RWPE1 (cell line): ENCODE data around the gene YLPM1.

ENCODE experiments used
- CTCF ChIA-PET: fragments of 350-600 bp; sonication (Branson Sonifier 250); formaldehyde crosslinking; extraction: SDS; loops from one replicate; lab custom pipeline; 2021; lab: Yijun Ruan, JAX
- POLR2A ChIA-PET: fragments of 400-600 bp; formaldehyde crosslinking; extraction: SDS; loops from one replicate; lab custom pipeline; 2020; ENCODE audit warnings: antibody characterized with exemption; ENCODE audit not compliant: low non-redundant PET; lab: Yijun Ruan, JAX
- DNase-seq: peaks from one replicate; pipeline ENCODE4 v3.0.0; 2012; ENCODE audit warnings: low spot score
- H3K27ac ChIP-seq: fragments of 450-650 bp; 2 replicates; pipeline ENCODE4 v1.5.1; 2017
- TF ChIP-seq, protein P1 (sequence below): fragments of 450-650 bp; conservative IDR thresholded peaks from 2 replicates; pipeline ENCODE4 v1.5.1; 2017; ENCODE audit warnings: low read depth, mild to moderate bottlenecking

The YLPM1 gene

DNA sequence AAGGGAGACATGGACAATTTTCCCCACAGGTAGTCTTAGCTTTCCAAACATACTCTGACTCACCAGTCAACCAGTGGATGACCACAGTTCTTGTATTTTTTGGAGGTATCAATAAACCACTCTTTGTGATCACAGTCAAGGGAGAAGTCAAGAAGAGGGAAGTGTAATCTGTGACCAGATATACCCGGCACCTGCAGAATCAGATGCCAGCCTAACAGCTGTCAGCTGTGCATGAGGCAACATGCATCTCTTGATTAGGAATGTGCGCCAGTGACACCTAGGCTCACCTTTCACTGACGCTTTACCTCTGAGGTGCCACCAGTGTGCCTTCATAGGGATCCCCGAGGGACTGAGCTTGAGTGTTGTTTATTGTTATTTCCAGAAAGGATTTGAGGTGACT is 92.8 kb downstream of the YLPM1 start:
- TF ChIP-seq, protein P1, sequence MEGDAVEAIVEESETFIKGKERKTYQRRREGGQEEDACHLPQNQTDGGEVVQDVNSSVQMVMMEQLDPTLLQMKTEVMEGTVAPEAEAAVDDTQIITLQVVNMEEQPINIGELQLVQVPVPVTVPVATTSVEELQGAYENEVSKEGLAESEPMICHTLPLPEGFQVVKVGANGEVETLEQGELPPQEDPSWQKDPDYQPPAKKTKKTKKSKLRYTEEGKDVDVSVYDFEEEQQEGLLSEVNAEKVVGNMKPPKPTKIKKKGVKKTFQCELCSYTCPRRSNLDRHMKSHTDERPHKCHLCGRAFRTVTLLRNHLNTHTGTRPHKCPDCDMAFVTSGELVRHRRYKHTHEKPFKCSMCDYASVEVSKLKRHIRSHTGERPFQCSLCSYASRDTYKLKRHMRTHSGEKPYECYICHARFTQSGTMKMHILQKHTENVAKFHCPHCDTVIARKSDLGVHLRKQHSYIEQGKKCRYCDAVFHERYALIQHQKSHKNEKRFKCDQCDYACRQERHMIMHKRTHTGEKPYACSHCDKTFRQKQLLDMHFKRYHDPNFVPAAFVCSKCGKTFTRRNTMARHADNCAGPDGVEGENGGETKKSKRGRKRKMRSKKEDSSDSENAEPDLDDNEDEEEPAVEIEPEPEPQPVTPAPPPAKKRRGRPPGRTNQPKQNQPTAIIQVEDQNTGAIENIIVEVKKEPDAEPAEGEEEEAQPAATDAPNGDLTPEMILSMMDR, result no peak
- H3K27ac ChIP-seq, result no peak overlapping the region
- DNase-seq, result no peak
- CTCF ChIA-PET, result interaction anchor here (0.6 to 0.8 kb wide), 3 partner anchors 62 to 1908 kb away, joined by 3 to 5 read pairs (median 4); no protein-coding TSS in a partner anchor
- POLR2A ChIA-PET, result no interaction called here

DNA sequence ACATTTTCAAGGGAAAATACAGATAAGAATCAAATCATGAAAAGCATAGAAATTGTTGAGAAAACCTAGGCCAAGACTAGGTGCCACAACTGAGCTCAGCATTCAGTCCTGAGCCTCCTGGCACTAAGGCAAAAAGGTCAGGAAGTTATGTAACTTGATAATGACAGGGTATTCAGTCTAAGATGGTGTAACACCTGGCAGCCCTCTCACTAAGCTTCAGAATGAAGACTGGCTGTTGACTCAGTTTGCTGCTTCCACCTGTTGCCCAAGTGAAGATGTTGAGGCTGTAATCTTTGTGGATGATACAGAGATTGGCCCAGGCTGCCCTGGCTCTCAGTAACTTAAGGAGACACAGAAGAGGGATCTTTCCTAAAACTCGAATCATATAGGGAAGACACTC is 93.2 kb downstream of the YLPM1 start:
- POLR2A ChIA-PET, result no interaction called here
- no peak for DNase-seq
- TF ChIP-seq, protein P1, result no peak
- no peak overlapping the region for H3K27ac ChIP-seq
- CTCF ChIA-PET, result interaction anchor here (0.6 to 0.8 kb wide), 2 partner anchors 602 to 1908 kb away, joined by 3 to 5 read pairs; no protein-coding TSS in a partner anchor

DNA sequence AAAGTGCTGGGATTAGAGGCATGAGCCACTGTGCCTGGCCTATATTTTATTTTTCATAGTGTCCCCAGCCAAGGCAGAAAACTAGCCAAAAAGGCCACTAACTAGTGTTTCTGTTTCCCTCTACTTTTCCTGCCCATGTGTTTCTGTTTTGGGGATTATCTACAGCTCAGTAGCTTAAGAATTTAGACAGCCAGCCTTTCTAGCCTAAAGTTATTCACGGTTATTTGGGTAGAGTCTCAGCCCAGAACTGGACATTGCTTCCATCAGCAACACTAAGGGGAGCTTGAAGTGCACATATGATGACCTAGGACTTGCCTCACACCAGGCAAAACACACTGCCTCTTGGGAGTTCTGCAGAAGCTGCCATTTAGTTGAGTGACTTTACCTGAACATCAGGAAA is 94.9 kb downstream of the YLPM1 start:
- no peak overlapping the region for H3K27ac ChIP-seq
- CTCF ChIA-PET, result interaction anchor here (0.6 to 1.2 kb wide), 4 partner anchors 48 to 295 kb away, joined by 3 to 8 read pairs (median 4); no protein-coding TSS in a partner anchor
- POLR2A ChIA-PET, result no interaction called here
- DNase-seq, result no peak
- TF ChIP-seq, protein P1, result no peak

DNA sequence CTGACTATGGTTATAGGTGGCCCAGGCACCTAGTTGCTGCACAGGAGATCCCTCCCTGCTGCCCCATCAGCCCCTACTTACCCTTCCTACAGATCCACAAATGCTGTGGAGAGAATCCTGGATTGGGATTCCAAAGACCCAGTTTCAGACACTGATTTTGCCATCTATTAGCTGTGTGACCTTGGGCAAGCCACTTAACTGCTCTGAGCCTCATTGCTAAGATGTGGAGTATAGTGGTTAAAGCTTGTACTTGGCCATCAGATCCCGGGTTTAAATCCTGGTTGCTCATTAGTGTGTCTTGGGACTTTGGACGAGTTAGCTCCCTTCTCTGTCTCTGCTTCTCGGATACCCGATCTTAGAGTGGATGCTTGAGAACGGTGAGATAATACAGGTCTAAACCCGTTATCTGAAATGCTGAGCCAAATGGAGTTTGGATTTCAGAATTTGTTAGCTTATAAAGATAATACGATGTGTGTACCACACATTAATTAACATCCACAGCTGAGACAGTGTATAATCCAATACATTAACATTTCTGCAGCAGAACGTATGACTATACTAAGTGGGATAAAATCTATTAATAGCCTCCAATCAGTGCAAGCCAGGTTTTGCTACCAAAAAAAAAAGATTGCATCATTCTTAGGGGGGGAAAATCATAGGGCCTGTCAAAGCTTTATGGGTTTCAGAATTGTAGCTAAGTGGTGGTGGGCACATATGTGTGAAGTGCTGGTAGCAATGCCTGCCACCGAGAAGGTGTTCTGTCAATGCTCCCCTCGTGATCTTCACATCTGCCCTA is 96.8 kb downstream of the YLPM1 start:
- ChIA-PET POLR2A (no interaction called here), CTCF (interaction anchor here (0.5 to 3.0 kb wide), 16 partner anchors 9 to 1333 kb away, joined by 3 to 28 read pairs (median 6); partner anchors contain the start of gene PROX2)
- DNase-seq, result no peak
- TF ChIP-seq, protein P1, result no peak
- no peak overlapping the region for H3K27ac ChIP-seq

DNA sequence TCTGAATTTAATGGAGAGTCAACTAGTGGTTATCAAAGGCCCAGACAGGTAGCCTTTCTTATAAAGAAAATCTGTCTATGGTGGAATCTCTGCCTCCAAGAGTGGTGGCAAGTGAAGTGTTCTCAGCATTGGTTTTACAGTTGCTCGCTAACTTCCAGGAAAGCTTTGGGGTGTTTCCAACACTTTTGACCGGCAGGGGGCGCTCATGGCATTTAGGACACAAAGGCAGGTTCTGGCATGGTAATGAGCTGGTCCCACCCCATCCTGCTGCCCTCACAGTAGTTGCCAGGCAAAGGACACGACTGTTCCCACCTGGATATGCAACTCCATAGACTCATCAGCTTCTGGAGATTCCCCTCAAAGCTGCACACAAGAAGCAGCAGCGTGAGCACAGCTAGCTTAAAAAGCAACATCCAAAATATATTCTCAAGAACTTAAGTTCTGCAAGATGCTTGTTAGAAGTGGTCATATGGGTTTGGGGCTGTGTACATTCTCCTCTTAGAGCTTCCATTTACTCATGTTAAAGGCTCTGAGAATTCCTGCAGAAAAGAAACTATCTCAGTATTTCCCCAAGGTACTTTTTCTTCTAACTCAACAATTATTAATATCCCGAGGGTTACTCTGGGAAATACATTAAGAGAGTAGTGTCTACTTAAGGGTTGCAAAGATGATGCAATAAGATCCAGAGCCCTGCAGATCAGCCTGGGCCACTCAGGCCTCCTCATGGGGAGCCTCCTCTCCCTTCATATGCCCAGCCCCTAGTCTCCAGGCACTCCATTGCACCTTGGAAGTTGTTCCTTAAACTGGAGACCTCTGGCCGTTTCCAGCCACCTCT is 98.0 kb downstream of the YLPM1 start:
- peak; percentile 73 for DNase-seq
- no peak overlapping the region for H3K27ac ChIP-seq
- CTCF ChIA-PET, result interaction anchor here (0.6 to 3.0 kb wide), 28 partner anchors 10 to 1334 kb away, joined by 3 to 28 read pairs (median 4); partner anchors contain the start of gene PROX2
- TF ChIP-seq, protein P1, result peak; percentile 80
- POLR2A ChIA-PET, result no interaction called here

DNA sequence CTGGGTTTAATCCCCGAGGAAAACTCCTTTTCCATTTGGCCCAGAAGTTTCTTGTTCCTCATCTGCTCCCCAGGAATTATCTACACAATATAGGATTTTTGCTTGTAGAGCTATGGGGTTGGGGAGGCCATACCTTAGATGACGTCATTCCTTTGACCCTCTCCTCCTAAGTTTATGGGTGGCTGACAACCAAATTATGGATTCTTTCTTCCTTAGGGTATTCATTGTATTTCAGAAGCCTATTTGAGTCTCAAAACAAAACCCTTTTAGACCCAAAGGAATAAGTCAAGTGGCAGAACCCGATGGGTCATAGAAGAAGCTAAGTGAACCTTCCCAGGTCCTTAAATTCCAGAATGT is 98.6 kb downstream of the YLPM1 start:
- no peak for DNase-seq
- TF ChIP-seq, protein P1, result no peak
- ChIA-PET POLR2A (no interaction called here), CTCF (interaction anchor here (0.6 to 3.0 kb wide), 11 partner anchors 10 to 1054 kb away, joined by 3 to 28 read pairs (median 9); partner anchors contain the start of gene PROX2)
- H3K27ac ChIP-seq, result no peak overlapping the region
